ENCODE results near the gene SND1.
A peak's percentile ranks its signal among the peaks of the same experiment; 100 is the strongest.

Gene SND1

GRCh38 chr7:128017460-128017859 is 365.5 kb downstream of the SND1 start:
- DNase-seq (ENCODE audit: low spot score): no peak

GRCh38 chr7:128017862-128018845 is 366.2 kb downstream of the SND1 start:
- DNase-seq (ENCODE audit: low spot score): no peak

GRCh38 chr7:128019288-128019687 is 367.3 kb downstream of the SND1 start:
- DNase-seq (ENCODE audit: low spot score): no peak

GRCh38 chr7:128020159-128020558 is 368.2 kb downstream of the SND1 start:
- no peak for DNase-seq (ENCODE audit: low spot score)

GRCh38 chr7:128021366-128021765 is 369.4 kb downstream of the SND1 start:
- DNase-seq (ENCODE audit: low spot score): no peak

GRCh38 chr7:128022631-128023532 is 370.9 kb downstream of the SND1 start:
- DNase-seq (ENCODE audit: low spot score): peak; percentile 17

- DNase-seq (ENCODE audit: low spot score): no peak
These were observed 372.2 kb downstream of the SND1 start for GRCh38 chr7:128024151-128024550.

GRCh38 chr7:128025380-128025779 is 373.4 kb downstream of the SND1 start:
- no peak for DNase-seq (ENCODE audit: low spot score)

GRCh38 chr7:128025819-128026218 is 373.8 kb downstream of the SND1 start:
- DNase-seq (ENCODE audit: low spot score): no peak

- no peak for DNase-seq (ENCODE audit: low spot score)
These were observed 374.6 kb downstream of the SND1 start for GRCh38 chr7:128026551-128026950.

- no peak for DNase-seq (ENCODE audit: low spot score)
These were observed 375.5 kb downstream of the SND1 start for GRCh38 chr7:128027485-128027980.

GRCh38 chr7:128029405-128029995 is 377.5 kb downstream of the SND1 start:
- DNase-seq (ENCODE audit: low spot score): no peak

GRCh38 chr7:128030263-128030653 is 378.3 kb downstream of the SND1 start:
- DNase-seq (ENCODE audit: low spot score): no peak

GRCh38 chr7:128030654-128031611 is 378.9 kb downstream of the SND1 start, which contains the start of gene LRRC4:
LRRC4 (minus strand) TSS chr7:128031437; CDS start chr7:128030640, 797 bp downstream.
- DNase-seq (ENCODE audit: low spot score): peak; percentile 28

GRCh38 chr7:128031901-128032604 is 380.1 kb downstream of the SND1 start:
- peak; percentile 73 for DNase-seq (ENCODE audit: low spot score)

GRCh38 chr7:128032605-128033235 is 380.7 kb downstream of the SND1 start:
- DNase-seq (ENCODE audit: low spot score): no peak

GRCh38 chr7:128033246-128033645 is 381.3 kb downstream of the SND1 start:
- no peak for DNase-seq (ENCODE audit: low spot score)

- DNase-seq (ENCODE audit: low spot score): no peak
These were observed 382.8 kb downstream of the SND1 start for GRCh38 chr7:128034825-128035224.

- peak; percentile 45 for DNase-seq (ENCODE audit: low spot score)
These were observed 383.7 kb downstream of the SND1 start for GRCh38 chr7:128035712-128036111.

Data from SK-N-DZ (cell line).